ENCODE results near the gene LHFPL5. TPM values are rescaled to one million over a fixed set of nuclear protein-coding genes. Genes with fewer than 3 reads are reported as not detected.

The LHFPL5 gene
- total and polyA plus RNA-seq, 2 of the 8 experiments (the other 6 are each of a cell fraction or from before 2014, with no cell fraction given) = 0.03 TPM; not detected in 1

GRCh38 chr6:35774116-35774794, 30.9 kb upstream of the LHFPL5 start (continued):
- TF ChIP-seq CHD7 (IDR thresholded peaks at IDR 0.05; ENCODE audit: insufficient replicate concordance, low read length) (no peak), RFX5 (IDR thresholded peaks at IDR 0.05; ENCODE audit: borderline replicate concordance, low read depth, low read length) (no peak), POLR2A (IDR thresholded peaks at IDR 0.05; ENCODE audit: control extremely low read depth in 1 of 2, low read depth in 2 of 2, low read length in 2 of 2) (no peak), KDM4A (IDR thresholded peaks at IDR 0.05; ENCODE audit: low read depth, low read length, severe bottlenecking) (no peak), CHD1 (IDR thresholded peaks at IDR 0.05; ENCODE audit: low read depth, low read length) (no peak), RBBP5 (IDR thresholded peaks at IDR 0.05; ENCODE audit: borderline replicate concordance, low read depth, low read length) (no peak), RNF2 (IDR thresholded peaks at IDR 0.05; ENCODE audit: borderline replicate concordance, low read depth, low read length, missing control alignments, poor library complexity, severe bottlenecking) (no peak), JUN (IDR thresholded peaks at IDR 0.05; ENCODE audit: low read depth, low read length) (no peak), GABPA (IDR thresholded peaks at IDR 0.05; ENCODE audit: borderline replicate concordance, insufficient read depth, low read length) (no peak), KDM1A (IDR thresholded peaks at IDR 0.05; ENCODE audit: borderline replicate concordance, low read length) (no peak), KDM5A (IDR thresholded peaks at IDR 0.05; ENCODE audit: low read length) (no peak)

All from H1 (cell line).